DLD1 (cell line): ENCODE data around the gene EIF2S1.

ENCODE experiments used
- in situ Hi-C: cut with HindIII; loops from 2 replicates; pipeline ENCODE4 v1.10.0; 2017; ENCODE audit warnings: low sequenced_read_pairs

EIF2S1 gene

DNA sequence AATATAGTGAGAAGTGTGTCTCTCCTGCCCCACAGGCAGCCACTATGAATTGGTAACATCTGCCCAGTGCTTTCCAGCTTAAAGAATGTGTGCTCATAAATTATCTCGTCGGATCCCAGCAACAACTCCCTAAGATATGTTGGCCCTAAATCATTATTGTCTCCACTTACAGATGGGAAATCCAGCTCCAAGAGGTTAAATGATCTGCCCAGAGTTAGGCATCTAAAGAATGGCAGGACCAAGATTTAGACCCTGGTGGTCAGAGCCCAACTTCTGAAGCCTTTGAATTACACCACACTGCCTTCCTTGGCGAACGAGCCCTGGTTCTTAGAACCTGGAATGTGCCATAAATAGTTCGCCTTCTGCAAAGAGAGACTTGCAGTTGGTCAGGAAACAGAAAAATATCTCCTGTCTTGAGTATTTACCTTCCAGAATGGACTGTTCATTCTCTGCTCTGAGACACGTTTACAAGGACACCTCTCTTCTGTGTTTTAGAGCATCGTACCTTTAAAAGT is 72.0 kb downstream of the EIF2S1 start:
- in situ Hi-C loops, result loop anchor here (25.0 kb wide), 1 partner anchor 180 kb away; the partner anchor contains the start of genes ARG2 and PIGH

DNA sequence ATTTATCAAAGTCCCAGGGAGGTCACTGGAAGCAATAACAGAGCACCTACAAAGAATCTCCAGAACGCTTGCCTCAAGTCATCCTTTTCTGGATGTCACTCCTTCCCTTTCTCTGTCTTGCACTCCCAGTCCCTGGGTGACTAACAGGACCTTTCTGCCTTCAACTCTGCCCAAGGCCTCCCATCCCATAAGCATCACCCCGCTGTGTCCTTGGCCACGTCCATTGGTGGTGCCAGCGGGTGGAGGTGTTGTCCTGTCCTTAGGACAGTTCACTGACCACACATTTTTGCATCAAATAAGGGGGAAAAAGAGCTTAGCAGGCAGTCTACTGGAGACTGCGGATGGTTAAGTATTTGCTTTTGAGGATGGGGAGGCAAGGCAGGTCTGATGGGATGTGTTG is 75.5 kb downstream of the EIF2S1 start:
- in situ Hi-C loops, result loop anchor here (25.0 kb wide), 1 partner anchor 177 kb away; the partner anchor contains the start of genes ARG2 and PIGH
